H7 (cell line): ENCODE measurements around the gene MOGAT1. TPM values are rescaled to one million over a fixed set of nuclear protein-coding genes. Genes with fewer than 3 reads are reported as not detected.

Source experiments
- DNase-seq: peaks from one replicate; pipeline ENCODE4 v3.0.0; 2012
- H3K27me3 ChIP-seq: 2 replicates; pipeline ENCODE4 v1.6.0; 2011; ENCODE audit warnings: mild to moderate bottlenecking, low read length; ENCODE audit not compliant: control insufficient read depth, insufficient read depth
- H3K36me3 ChIP-seq: replicated peaks from 2 replicates; pipeline ENCODE4 v1.5.1; 2011; ENCODE audit warnings: low read length; ENCODE audit not compliant: control insufficient read depth, insufficient read depth
- H3K4me3 ChIP-seq: 2 replicates; pipeline ENCODE4 v1.5.1; 2011; ENCODE audit warnings: low read depth, mild to moderate bottlenecking, control low read depth, low read length, moderate library complexity; ENCODE audit not compliant: insufficient read depth
- total RNA-seq: library from RNA; depleted of rRNA; stranded (reverse); fragments of >200 nt; shearing (Covaris generic); gene quantifications from 2 replicates; pipeline ENCODE4 v1.2.3, GENCODE V29; 2014; rRNA removed

The MOGAT1 gene, protein sequence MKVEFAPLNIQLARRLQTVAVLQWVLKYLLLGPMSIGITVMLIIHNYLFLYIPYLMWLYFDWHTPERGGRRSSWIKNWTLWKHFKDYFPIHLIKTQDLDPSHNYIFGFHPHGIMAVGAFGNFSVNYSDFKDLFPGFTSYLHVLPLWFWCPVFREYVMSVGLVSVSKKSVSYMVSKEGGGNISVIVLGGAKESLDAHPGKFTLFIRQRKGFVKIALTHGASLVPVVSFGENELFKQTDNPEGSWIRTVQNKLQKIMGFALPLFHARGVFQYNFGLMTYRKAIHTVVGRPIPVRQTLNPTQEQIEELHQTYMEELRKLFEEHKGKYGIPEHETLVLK
- total RNA-seq: not detected in 2 replicates

GRCh38 chr2:222671259-222672067, at the start of gene MOGAT1:
Gene MOGAT1 (plus strand): TSS chr2:222671658. CDS start chr2:222671786, 128 bp downstream.
- peak; percentile 93 for DNase-seq
- Histone ChIP-seq H3K36me3 (no peaks in the 10 kb centered on the region), H3K4me3 (peak within 1 kb of the TSS; percentile 63), H3K27me3 (peaks cover 29% of the 10 kb centered on the region)

DNA sequence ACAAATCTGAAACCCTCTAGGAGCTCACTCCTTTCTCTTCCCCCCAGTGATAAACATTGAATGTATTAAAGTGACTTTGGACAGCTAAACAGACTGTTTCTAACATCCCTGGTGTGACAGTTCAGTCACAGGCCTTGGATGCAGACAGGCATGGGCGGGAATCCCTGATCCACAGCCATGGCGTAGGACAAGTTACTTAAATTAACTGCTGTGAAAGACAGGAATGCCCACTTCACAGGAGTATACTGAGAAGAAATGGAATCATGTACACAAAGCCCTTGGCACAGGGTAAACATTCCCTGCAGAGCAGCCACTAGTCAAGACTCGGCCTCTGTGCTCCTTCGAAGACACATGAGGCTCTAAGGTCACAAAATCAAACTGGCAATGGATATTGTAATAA, 49.6 kb upstream of the MOGAT1 start:
- DNase-seq: no peak
- H3K36me3 ChIP-seq: peaks cover 14% of the 10 kb centered on the region
- no peaks in the 10 kb centered on the region for H3K27me3 ChIP-seq
- H3K4me3 ChIP-seq: no peak overlapping the region

DNA sequence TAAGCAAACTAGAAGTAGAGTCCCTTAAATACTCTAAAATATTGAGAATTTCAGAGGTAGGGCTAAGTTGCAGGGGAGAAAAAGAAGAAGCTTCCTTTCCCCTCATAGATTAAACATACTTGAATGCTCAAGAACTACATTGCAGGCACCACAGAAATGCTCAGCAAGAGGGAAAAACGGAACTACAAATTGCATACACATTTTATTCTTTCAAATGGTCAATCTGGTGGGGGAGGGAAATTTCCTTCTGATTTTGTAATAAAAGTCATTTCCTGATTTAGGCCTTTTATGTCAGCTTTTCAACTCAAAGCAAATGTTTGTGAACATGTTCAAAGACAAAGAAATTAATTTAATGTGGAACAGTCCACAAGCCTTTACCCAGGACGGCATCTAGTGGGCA, 48.5 kb upstream of the MOGAT1 start:
- H3K4me3 ChIP-seq: no peak overlapping the region
- H3K36me3 ChIP-seq: peaks cover 19% of the 10 kb centered on the region
- no peaks in the 10 kb centered on the region for H3K27me3 ChIP-seq
- no peak for DNase-seq

DNA sequence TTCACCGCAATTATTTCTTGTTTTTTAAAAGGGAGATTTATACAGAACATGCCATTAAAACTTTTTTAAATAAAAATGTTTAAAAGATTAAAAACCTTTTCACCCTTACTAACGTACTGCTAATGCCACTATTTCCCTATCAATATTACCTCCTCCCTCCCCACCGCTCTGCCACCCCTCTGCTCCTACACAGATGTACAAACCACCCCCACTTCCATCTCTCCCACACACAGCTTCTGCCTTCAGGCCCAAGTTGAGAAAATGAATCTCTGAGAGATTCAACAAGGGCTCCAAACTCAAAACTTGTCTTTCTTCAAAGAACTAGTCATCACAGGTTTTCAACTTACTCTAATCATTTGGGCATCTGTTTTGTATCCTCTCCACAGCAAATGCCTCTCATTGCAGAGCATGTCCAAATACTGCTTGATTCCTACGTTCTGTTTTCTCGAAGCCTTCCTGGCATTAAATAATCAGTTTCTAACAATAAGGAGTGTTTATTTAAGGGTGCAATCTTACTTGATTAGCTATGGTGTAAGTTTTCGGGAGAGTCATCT, 47.6 kb upstream of the MOGAT1 start:
- Histone ChIP-seq H3K4me3 (no peak overlapping the region), H3K27me3 (no peaks in the 10 kb centered on the region), H3K36me3 (peaks cover 21% of the 10 kb centered on the region)
- no peak for DNase-seq

DNA sequence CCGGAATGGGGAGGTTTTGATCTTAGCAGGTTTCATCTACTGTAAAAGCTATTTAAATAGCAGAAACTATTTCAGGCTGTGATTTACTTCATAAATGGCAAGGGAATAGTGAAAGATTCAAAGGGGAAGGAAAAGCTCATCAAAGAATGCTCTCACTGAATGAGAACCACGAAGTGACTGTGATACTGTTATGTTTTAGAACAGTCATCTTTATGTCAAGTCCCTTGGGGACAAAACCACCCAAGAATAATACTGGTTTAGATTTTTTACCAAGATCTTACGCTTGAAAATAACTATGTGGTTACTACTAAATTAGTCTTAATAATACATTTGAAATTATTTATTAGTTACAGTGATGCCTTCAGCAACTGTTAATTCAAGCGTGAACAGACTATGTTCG, 43.7 kb upstream of the MOGAT1 start:
- no peak for DNase-seq
- peaks cover 27% of the 10 kb centered on the region for H3K36me3 ChIP-seq
- no peak overlapping the region for H3K4me3 ChIP-seq
- H3K27me3 ChIP-seq: no peaks in the 10 kb centered on the region

DNA sequence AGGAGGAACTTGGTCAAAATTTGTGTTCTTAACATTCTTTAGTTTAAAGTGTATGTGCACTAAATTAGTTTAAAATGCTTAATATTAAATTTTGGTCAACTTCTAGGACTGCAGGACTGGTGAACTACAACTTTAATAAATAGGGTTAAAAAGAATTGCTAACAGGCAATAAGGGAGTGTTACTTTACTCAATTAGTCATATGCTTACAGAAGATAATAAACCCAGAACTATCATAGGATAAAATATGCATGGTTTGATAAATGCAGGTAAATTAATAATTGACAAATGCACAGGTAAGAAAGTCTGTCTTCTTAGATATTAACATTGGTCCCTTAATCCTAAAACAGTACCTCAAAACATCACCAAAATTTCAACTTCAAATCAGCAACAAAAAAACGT, 36.2 kb upstream of the MOGAT1 start:
- no peak for DNase-seq
- Histone ChIP-seq H3K36me3 (peaks cover 5% of the 10 kb centered on the region), H3K4me3 (no peak overlapping the region), H3K27me3 (no peaks in the 10 kb centered on the region)

GRCh38 chr2:222637067-222637466, 34.4 kb upstream of the MOGAT1 start:
- Histone ChIP-seq H3K36me3 (peaks cover 3% of the 10 kb centered on the region), H3K4me3 (no peak overlapping the region), H3K27me3 (no peaks in the 10 kb centered on the region)
- no peak for DNase-seq

DNA sequence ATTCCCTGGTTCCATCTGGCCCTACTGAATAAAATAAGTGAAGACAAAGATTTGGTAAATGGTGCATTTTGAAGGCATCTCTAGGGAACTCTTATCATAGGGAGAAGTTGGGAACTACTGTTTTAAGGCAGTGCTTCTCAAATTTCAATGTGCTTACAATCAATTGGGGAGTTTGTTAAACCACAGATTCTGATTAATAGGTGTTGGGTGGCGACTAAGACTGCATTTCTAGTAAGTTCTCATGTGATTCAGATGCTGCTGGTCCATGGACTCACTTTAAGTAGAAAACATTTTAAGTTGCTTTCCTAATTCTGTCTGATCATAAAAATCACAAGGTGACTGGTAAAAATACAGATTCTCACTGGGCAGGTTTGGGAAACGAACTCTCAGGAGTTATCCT, 30.1 kb upstream of the MOGAT1 start:
- no peak for DNase-seq
- Histone ChIP-seq H3K4me3 (no peak overlapping the region), H3K36me3 (peaks cover 1% of the 10 kb centered on the region), H3K27me3 (no peaks in the 10 kb centered on the region)

DNA sequence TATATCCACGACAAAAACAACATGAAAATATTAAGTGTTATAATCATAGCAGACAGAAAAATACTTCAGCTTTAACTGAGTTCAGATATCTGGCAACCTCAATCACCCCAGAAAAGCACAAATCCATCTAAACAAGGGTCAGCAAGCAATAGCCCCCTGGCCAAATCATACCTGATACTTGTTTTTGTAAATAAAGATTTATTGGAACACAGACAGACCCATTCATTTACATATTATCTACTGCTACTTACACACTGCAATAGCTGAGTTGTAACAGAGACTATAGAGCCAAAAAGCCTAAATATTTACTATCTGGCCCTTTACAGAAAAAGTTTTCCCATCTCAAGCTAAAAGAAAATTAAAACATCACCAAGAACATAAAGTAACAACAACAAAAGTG, 28.3 kb upstream of the MOGAT1 start:
- no peak for DNase-seq
- no peaks in the 10 kb centered on the region for H3K27me3 ChIP-seq
- H3K36me3 ChIP-seq: peaks cover 1% of the 10 kb centered on the region
- H3K4me3 ChIP-seq: no peak overlapping the region

DNA sequence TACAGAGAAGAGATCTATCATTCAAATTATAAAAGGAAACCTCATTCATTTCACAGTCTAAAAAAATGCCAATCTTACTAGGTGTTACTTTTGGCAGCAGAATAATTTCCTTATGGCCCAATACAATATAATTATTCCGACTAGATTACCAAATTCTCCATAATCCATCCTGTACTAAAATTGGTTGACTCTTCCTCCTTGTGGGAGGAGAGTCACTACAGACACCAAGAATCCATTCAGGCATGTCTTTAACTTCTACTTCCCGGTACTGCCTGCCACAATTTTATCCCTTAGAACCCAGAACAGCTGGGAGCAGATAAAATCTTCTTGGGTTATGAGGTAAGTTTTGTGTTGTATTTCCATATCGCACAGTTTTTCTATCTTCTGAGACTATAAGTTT, 25.4 kb upstream of the MOGAT1 start:
- H3K4me3 ChIP-seq: no peak overlapping the region
- DNase-seq: no peak
- no peaks in the 10 kb centered on the region for H3K27me3 ChIP-seq
- peaks cover 5% of the 10 kb centered on the region for H3K36me3 ChIP-seq

GRCh38 chr2:222649801-222650200, 21.7 kb upstream of the MOGAT1 start:
- H3K27me3 ChIP-seq: no peaks in the 10 kb centered on the region
- H3K36me3 ChIP-seq: peaks cover 5% of the 10 kb centered on the region
- no peak for DNase-seq
- H3K4me3 ChIP-seq: no peak overlapping the region

- no peaks in the 10 kb centered on the region for H3K27me3 ChIP-seq
- H3K4me3 ChIP-seq: no peak overlapping the region
- H3K36me3 ChIP-seq: peaks cover 4% of the 10 kb centered on the region
- DNase-seq: no peak
These were observed 19.6 kb upstream of the MOGAT1 start for GRCh38 chr2:222651718-222652418.

GRCh38 chr2:222652491-222653255, 18.8 kb upstream of the MOGAT1 start:
- Histone ChIP-seq H3K27me3 (no peaks in the 10 kb centered on the region), H3K4me3 (no peak overlapping the region), H3K36me3 (peaks cover 4% of the 10 kb centered on the region)
- DNase-seq: no peak

DNA sequence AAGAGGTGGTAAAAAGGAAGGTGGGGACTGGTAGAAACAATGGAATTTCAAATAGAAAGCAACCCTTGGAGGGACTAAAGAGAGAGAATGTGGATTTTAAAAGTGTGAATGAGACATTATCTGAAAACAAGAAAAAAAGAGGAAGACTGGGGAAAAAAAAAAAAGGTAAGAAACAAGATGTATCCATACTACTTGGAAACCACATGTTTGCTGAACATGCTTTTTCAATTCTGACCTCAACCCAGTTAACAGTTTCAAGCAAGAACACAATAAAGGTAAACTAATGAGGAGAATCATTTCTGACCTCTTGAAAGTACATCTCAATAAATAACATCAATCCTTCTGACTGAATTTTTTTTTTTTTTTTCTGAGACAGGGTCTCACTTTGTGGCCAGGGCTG, 18.2 kb upstream of the MOGAT1 start:
- H3K27me3 ChIP-seq: no peaks in the 10 kb centered on the region
- DNase-seq: no peak
- no peak overlapping the region for H3K4me3 ChIP-seq
- H3K36me3 ChIP-seq: peaks cover 2% of the 10 kb centered on the region
